ENCODE measurements around the gene TNRC18.
"Not testable (repeated sequence)": the region's sequence is repeated elsewhere in the genome, so short reads cannot be mapped to it uniquely, and the experiment has no call there.

Gene TNRC18

DNA sequence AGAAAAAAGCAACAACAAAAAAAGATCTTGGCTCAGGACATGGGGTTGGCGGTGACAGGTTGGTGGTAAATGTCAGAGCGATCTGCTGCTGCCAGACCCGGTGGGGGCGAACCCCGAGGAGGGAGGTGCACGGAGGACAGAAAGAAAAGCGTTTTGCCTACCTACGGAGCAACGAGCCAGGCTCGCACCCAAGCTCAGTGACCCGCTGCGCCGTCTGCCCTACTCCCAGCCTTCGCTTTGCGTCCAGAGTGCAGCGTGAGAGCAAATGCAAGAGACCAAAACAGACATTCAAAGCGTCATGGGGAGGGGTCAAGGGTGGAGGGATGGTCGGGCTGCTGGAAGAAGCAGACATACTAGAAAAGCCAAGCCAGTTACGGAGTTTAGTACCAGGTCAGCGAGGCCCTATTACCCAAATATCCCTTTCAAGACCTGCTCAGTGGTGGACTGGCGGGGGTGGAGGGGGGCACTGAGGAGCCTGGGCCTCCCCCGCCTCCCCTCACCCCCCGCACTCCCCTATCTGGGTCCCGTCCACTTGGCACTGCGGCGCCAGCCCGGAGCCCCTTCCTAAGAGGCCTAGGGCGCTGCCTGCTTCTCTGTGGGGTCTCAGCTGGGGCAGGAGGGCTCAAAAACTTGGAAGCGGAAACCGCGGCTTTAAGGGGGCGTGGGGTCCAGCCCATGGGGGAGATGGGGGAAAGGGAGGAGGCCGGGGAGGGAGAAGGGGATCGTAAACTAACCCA is 74.0 kb downstream of the TNRC18 start:
- DNase-seq (ENCODE audit: low read depth) = no peak

DNA sequence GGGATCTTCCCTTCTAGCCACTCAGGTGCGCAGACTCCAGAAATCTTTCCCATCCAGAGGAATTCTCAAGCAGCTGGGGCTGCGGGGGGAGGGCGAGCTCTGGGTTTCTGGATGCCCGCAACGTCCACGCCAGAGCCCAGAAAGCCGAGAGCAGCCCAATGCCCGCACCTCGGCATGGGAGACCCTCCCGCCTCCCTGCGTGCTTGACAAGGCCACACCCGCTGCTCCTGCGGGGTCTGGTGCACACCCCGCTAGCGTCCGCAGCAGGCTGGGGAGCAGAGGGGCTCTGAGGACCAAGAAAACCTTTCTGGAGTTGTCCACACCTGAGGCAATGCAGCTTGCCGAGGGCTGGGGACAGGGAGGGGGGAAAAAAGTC is 74.6 kb downstream of the TNRC18 start:
- no peak for DNase-seq (ENCODE audit: low read depth)

DNA sequence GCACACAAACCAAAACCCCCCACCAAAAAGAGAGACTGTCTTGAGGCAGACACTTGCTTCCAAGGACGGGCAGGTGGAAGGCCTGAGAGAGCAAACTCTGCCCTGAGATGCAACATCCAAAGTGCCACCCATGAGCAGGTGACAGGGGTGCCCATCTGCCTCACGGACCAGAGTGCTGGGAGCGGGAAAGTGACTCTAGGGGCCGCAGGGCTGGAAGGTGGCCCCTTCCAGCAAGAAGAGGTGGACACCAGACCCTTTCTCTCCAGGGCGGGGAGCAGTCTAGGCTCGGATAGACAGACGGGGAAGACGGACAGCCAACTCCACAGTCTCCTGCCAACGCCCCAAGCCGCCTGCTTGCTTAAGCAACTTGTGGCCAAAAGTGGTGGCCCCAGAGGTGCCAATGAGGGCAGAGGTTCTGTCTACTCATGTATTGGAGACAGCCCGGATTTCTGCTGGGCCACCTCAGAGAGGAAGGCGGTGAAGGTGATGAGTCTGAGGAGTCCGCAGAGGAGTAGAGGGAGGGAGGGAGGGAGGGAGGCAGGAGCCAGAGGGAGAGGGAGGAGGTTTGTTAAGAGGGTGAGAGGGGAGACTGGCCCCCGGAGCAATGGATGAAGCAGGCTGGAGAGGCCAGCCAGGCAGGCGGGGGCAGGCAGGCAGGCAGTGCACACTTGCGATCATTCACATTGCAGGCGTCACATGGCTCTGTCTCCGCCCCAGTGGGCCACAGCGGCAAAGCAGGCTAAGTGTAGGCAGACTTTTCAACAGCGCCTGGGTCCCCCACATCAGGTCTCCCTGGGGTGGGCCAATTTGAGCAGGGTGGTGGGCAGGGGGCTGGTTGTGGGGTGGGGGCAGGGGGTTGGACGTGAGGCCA is 75.3 kb downstream of the TNRC18 start:
- no peak for DNase-seq (ENCODE audit: low read depth)

- no peak for DNase-seq (ENCODE audit: low read depth)
Observed at GRCh38 chr7:5345671-5346070, 78.0 kb downstream of the TNRC18 start.

DNA sequence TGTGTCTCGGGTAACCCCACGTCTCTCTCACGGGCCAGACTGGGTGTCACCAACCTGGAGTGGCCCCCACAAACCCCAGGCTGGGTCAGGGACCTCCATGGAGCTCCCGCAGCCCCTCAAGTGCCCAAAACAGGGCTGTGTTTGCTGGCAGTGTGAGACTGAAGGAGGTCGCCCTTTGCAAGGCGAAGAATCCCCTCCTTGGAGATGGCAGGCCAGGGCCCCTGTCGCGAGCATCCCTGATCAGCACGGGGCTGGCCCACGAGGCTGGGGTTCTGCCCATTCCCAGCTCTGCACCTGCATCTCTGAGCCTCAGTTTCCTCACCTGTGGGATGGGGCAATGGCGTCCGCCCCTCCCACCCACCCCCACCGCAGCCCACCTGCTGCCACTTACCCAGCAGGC is 78.5 kb downstream of the TNRC18 start:
- no peak for DNase-seq (ENCODE audit: low read depth)

GRCh38 chr7:5344342-5344741 is 79.3 kb downstream of the TNRC18 start:
- DNase-seq (ENCODE audit: low read depth) = no peak

DNA sequence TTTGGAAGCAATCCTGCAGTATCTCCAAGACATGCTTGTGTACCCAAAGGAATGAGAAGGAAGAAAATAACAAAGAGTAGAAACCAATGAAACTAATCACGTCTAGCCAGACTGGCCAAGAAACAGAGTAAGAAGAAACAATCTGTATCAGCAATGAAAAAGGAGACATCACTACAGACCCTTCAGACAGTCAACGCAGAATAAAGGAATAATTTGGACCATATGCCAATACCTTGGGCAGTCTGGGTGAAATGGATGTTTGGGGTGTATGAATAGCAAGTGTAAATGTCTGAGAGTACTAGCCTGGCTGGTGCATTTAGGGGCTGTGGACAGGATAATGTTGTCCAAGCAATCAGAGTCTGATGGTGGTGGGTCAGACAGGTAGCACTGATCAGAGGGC is 79.8 kb downstream of the TNRC18 start:
- DNase-seq (ENCODE audit: low read depth) = no peak

- DNase-seq (ENCODE audit: low read depth) = no peak
Observed at GRCh38 chr7:5342631-5343030, 81.0 kb downstream of the TNRC18 start.

- DNase-seq (ENCODE audit: low read depth) = no peak
Observed at GRCh38 chr7:5339955-5340354, 83.7 kb downstream of the TNRC18 start.

DNA sequence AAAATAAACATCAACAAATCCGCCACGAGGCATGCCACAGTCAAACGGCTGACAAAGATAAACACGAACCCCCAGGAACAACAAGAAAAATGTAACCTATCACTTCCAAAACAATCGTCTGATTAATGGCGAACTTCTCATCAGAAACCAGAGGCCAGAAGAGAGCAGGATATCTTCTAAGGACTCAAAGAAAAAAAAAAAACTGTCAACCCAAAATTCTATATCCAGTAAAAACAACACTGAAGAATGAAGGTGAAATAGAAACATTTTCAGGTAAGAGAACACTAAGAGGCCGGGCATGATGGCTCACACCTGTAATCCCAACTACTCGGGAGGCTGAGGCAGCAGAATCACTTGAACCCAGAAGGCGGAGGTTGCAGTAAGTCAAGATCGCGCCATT is 86.6 kb downstream of the TNRC18 start:
- no peak for DNase-seq (ENCODE audit: low read depth)

GRCh38 chr7:5334671-5335070 is 89.0 kb downstream of the TNRC18 start:
- DNase-seq (ENCODE audit: low read depth) = no peak

- DNase-seq (ENCODE audit: low read depth) = no peak
Observed at GRCh38 chr7:5333121-5334045, 90.3 kb downstream of the TNRC18 start.

GRCh38 chr7:5332579-5332978 is 91.1 kb downstream of the TNRC18 start:
- no peak for DNase-seq (ENCODE audit: low read depth)

DNA sequence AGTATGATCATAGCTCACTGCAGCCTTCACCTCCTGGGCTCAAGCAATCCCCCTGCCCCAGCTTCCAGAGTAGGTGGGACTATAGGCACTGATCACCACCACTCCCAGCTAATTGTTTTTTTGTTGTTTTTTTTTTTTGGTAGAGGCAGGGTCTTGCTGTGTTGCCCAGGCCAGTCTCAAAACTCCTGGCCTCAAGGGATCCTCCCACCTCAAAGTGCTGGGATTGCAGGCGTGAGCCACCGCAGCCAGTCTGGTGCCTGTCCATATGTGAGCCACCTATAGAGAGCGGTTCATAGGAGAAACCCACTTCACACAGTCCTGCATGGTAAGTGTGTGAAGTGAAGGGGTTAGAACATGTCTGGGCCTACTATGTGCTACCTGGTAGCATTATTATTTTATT is 93.3 kb downstream of the TNRC18 start:
- no peak for DNase-seq (ENCODE audit: low read depth)

GRCh38 chr7:5324961-5325360 is 98.7 kb downstream of the TNRC18 start:
- DNase-seq (ENCODE audit: low read depth) = no peak

DNA sequence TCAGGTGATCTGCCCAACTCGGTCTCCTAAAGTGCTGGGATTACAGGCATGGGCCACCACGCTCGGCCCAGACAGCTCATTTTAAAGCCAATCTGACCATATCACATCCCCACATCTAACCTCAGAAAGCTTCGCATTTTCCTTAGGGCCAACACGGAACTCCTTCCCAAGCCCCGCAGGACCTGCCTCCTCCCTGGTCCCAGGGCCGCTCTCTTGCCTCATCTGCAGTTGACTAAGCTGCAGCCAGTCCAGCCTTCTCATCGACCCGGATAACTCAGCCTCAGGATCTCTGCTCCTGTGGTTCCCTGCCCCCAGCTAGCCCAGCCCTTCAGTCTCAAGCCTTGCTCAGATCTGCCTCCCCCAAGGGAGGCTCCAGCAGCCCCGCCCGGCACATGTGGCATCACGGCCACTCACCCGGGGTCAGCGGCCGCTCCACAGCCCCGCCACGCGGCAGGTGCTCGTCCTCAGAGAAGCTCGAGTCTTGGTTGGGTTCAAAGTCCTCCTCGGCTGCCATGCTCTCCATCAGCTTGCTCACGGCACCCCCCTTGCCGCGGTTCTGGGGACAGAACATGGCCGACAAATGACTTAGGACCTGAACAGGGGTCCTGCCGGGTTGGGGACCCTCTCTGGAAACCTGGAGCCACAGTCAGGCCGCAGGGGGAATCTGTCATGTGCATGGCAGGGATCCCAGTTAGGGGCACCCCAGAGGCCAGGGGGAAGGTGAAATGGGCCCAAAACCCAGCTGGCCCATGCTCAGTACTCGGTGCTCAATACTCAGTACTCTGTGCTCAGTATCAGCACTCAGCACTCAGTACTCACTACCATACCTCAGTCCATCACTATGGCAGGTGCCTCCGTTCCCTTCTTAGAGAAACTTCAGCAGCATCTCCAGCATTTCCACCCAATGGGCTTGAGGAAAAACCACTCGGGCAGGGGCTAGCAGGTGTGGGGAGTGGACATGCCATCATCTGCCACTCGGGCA is 99.5 kb downstream of the TNRC18 start:
- DNase-seq (ENCODE audit: low read depth) = not testable (repeated sequence)

DNA sequence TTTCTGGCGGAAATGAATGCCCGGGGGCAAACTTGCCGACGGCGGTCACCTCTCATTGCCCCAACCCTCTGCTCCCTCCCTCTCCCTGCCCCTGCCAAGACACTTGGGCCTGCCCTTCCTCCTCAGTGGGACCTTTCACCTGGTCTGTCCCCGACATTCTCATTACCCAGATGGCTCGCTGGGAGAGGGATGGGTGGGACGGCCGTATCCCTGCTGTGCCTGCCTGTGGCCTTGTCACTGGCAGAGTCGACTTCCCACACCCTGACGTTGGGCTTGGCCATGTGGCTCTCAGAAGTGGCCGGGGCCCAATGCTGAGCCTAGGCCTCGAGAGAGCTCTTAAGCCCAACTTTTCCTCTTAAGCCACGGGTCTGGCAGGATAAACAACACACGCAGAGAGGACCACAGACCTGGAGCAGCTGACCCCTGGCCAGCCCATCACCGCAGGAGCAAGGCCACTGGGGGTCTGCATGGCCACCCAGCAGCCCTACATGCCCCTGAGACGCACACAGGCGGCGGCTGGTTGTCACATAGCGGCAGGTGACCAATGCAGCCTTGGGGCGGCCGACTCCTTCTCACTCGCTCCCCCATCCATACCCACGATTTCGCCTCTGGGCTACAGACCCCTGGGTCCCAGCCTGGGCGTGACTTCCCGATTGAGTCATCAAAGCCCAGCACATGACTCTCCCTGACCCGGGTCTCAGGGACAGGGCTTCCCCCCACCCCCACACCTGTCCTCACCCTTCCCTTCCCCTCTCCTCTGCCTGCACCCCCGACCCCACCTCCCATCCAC is 100.8 kb downstream of the TNRC18 start:
- DNase-seq (ENCODE audit: low read depth) = no peak

DNA sequence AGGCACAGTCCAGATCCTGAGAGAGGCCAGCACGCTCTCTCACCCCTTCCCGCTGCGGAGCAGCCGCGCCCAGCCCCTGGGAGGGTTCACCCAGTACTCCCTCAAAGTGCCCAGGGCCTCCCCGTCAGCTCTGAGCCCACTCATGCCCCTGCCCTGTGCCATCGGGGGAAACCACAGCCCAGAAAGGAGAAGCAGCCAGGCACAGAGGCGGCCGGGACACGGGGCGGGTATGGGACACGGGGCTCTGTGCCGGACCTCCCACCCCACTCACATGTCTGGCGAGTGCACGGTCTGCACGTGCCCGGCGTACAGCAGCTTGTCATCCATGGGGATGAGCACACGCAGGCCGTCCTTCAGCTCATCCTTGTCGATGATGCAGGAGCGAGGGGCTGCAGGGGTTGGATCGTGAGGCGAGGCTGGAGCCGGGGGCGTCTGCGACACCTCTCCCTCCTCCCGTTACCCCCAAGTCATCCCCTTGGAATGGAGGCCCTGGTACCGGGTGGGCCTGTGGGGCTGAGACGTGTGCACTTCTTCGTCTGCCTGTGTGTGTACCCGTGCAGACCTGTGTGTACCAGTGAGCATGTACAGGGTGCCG is 102.7 kb downstream of the TNRC18 start:
- DNase-seq (ENCODE audit: low read depth) = no peak

DNA sequence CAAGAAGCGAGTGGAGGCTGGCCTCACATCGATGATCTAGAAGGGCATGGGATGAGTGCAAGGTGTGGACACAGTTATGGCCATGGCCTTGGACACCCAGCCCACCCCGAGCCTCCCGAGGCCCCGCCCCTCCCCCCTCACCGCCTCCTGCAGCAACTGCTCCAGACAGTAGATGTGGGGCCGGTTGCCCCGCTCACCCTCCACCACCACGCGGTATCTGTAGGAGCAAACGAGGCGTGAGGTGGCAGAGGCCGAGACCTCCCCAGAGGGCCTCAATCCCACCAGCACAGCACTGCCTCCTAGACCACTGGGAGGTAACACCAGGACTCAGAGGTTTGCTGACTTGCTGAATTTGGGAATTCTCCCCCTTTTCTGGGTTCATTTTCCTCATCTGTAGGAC is 103.2 kb downstream of the TNRC18 start:
- no peak for DNase-seq (ENCODE audit: low read depth)

DNA sequence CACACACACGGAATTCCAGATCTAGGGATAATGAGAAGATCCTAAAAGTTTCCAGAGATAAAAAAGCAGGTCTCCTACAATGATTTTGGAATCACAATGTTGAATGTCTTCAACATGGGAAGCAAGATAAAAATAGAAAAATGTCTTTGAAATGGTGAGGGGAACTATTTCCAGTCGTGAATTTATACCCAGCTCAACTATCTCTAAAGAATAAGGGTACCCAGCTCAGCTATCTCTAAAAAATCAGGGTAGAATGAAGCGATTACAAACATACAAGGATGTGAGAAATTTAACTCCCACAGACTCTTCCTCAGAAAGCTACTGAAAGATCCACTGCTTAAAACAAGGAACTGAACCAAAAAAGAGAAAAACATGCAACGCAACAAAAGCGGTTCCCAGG is 105.0 kb downstream of the TNRC18 start:
- DNase-seq (ENCODE audit: low read depth) = not testable (repeated sequence)

Measured in activated T-helper 9 cell treated with anti-CD3 and anti-CD28 coated beads, Interleukin-2, amount 50 U/mL, for 16 hours (primary cell).